ENCODE results near the gene INPP5J.

GRCh38 chr22:31083377-31083768 lies 39.4 kb upstream of the INPP5J start:
- TF ChIP-seq, protein P1, sequence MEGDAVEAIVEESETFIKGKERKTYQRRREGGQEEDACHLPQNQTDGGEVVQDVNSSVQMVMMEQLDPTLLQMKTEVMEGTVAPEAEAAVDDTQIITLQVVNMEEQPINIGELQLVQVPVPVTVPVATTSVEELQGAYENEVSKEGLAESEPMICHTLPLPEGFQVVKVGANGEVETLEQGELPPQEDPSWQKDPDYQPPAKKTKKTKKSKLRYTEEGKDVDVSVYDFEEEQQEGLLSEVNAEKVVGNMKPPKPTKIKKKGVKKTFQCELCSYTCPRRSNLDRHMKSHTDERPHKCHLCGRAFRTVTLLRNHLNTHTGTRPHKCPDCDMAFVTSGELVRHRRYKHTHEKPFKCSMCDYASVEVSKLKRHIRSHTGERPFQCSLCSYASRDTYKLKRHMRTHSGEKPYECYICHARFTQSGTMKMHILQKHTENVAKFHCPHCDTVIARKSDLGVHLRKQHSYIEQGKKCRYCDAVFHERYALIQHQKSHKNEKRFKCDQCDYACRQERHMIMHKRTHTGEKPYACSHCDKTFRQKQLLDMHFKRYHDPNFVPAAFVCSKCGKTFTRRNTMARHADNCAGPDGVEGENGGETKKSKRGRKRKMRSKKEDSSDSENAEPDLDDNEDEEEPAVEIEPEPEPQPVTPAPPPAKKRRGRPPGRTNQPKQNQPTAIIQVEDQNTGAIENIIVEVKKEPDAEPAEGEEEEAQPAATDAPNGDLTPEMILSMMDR (conservative IDR thresholded peaks at IDR 0.05 in 1 of 2, IDR thresholded peaks at IDR 0.05 in 1 of 2; ENCODE audit: extremely low read depth in 1 of 2, insufficient read depth in 1 of 2, low read depth in 1 of 2, low read length in 2 of 2), result no peak
- TF ChIP-seq EZH2 (IDR thresholded peaks at IDR 0.05; ENCODE audit: borderline replicate concordance, low read length), result no peak

Data from mammary epithelial cell (primary cell).